HG02943 (cell line): Measurements from ENCODE around the gene GAPDH.
"Not testable (repeated sequence)": the region's sequence is repeated elsewhere in the genome, so short reads cannot be mapped to it uniquely, and the experiment has no call there.

Experiments
- ATAC-seq: cut with Tn5 transposase; IDR thresholded peaks from one replicate; pipeline ENCODE4 v1.9.1; 2021; ENCODE audit warnings: mild to moderate bottlenecking, low read depth, moderate library complexity; ENCODE audit not compliant: unreplicated experiment

The GAPDH gene

DNA sequence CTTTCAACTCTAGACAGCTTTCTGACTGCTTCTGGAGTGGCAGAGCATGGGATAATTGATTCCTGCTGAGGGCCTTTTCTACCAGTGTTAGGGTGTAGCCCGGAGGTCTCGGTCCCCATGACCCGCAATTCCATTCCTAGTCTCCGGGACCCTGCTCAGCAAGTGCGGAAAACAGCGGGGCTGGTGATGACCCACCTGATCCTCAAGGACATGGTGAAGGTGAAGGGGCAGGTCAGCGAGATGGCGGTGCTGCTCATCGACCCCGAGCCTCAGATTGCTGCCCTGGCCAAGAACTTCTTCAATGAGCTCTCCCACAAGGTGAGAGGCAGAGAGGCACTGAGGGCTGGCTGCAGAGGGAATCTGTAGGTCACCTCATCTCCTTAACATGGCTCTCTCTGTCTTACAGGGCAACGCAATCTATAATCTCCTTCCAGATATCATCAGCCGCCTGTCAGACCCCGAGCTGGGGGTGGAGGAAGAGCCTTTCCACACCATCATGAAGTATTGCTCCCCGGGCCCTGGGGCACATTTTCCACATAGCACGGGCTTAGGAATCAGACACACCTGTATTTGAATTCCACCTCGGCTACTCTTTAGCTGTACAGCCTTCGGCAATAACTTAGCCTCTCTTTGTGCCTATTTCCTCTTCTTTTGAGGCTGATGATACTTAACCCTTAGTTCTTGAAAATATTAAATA is 5.6 kb upstream of the GAPDH start:
- no peak for ATAC-seq

DNA sequence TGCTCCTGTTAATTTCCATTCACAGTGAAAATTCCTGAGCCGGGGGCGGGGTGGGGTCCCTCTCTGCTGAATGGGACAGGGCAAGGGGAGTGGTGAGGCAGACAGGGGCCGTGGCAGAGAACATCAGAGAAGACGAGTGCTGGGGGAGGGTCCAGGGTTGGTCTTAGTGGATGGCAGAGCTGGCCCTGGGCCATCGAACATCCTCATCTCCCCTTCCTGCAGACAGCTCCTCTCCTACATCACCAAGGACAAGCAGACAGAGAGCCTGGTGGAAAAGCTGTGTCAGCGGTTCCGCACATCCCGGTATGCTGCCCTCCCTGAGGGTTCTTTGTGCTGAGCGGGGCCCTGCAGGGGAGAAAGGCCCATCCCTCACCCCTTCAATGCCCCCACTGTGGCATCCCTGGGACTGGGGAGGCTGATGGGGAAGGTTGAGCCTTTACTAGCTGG is 5.0 kb upstream of the GAPDH start:
- ATAC-seq, result no peak

DNA sequence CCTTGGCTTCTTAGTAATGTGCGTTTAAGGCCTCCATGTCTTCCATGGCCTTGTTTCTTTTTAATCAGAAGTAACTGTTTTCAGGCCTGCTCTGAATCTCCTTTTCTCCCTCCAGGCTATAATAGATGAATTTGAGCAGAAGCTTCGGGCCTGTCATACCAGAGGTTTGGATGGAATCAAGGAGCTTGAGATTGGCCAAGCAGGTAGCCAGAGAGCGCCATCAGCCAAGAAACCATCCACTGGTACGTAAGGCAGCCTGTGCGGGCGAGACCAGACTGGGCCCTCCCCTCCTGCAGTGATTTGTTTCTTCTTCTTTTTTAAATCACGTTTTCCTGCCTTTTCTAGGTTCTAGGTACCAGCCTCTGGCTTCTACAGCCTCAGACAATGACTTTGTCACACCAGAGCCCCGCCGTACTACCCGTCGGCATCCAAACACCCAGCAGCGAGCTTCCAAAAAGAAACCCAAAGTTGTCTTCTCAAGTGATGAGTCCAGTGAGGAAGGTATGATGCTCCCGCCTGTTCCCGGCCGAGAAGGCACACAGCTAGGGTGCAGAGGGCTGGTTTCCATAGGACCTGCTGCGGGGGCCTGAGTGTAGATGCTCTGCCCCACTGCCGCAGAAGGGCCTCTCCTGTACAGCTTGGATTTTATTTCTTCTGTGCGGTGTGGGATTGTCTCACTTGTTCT is 3.6 kb upstream of the GAPDH start:
- no peak for ATAC-seq

DNA sequence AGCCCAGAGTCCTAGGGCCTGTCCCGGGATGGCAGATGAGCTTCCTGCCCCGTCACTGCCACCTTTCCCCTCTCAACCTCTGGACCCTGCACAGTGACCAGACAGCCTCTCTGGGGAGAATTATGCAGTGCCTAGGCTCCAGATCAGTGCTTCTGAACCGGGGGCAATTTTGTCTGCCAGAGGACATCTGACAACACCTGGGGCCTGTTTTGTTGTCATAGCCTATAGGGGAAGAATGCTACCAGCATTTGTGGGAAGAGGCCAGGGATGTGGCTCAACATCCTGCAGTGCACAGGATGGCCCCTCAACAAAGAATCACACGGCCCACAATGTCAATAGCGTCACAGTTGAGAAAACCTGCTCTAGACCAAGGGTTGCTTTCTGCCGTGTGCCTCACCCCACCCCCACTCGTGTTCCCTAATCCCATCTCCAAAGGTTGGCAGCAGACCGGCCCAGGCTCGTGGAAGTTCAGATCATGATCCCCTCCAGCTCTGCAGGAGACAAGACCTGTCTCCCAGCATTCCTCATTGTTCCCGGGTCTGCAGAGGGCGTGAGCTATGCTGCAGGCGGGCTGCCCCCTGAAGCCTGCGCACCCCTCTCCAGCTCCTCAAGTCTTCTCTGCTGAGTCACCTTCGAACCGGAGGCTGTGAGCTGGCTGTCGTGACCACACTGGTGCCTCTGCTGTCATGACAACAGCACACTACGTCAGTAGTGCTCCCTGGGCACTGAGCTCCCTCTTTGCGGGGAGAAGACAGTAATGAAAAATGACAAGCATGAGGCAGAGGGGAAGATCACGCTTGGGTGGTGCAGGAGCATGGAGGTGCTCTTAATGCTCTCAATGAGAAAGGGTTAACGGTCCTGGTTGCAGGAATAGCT is 2.0 kb upstream of the GAPDH start:
- no peak for ATAC-seq

DNA sequence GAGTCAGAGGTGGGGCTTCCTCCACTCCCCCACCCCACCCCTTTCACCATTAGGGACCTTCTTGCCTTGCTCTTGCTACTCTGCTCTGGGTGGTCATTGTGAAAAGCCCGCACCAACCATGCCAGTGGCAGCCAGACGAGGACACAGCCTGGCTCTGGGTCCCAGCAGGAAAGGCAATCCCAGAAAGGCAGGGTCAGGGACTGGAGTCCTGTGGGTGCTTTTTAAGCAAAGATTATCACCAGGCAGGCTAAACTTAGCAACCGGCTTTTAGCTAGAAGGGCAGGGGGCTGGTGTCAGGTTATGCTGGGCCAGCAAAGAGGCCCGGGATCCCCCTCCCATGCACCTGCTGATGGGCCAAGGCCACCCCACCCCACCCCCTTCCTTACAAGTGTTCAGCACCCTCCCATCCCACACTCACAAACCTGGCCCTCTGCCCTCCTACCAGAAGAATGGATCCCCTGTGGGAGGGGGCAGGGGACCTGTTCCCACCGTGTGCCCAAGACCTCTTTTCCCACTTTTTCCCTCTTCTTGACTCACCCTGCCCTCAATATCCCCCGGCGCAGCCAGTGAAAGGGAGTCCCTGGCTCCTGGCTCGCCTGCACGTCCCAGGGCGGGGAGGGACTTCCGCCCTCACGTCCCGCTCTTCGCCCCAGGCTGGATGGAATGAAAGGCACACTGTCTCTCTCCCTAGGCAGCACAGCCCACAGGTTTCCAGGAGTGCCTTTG is 1.2 kb upstream of the GAPDH start:
- ATAC-seq, result peak; percentile 18

DNA sequence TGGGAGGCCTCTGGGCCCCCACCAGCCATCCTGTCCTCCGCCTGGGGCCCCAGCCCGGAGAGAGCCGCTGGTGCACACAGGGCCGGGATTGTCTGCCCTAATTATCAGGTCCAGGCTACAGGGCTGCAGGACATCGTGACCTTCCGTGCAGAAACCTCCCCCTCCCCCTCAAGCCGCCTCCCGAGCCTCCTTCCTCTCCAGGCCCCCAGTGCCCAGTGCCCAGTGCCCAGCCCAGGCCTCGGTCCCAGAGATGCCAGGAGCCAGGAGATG is 729 bp upstream of the GAPDH start:
- ATAC-seq, result peak; percentile 2

DNA sequence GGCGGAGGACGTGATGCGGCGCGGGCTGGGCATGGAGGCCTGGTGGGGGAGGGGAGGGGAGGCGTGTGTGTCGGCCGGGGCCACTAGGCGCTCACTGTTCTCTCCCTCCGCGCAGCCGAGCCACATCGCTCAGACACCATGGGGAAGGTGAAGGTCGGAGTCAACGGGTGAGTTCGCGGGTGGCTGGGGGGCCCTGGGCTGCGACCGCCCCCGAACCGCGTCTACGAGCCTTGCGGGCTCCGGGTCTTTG is 303 bp downstream of the GAPDH start:
- no peak for ATAC-seq

DNA sequence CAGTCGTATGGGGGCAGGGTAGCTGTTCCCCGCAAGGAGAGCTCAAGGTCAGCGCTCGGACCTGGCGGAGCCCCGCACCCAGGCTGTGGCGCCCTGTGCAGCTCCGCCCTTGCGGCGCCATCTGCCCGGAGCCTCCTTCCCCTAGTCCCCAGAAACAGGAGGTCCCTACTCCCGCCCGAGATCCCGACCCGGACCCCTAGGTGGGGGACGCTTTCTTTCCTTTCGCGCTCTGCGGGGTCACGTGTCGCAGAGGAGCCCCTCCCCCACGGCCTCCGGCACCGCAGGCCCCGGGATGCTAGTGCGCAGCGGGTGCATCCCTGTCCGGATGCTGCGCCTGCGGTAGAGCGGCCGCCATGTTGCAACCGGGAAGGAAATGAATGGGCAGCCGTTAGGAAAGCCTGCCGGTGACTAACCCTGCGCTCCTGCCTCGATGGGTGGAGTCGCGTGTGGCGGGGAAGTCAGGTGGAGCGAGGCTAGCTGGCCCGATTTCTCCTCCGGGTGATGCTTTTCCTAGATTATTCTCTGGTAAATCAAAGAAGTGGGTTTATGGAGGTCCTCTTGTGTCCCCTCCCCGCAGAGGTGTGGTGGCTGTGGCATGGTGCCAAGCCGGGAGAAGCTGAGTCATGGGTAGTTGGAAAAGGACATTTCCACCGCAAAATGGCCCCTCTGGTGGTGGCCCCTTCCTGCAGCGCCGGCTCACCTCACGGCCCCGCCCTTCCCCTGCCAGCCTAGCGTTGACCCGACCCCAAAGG is 804 bp downstream of the GAPDH start:
- ATAC-seq, result peak; percentile 4

DNA sequence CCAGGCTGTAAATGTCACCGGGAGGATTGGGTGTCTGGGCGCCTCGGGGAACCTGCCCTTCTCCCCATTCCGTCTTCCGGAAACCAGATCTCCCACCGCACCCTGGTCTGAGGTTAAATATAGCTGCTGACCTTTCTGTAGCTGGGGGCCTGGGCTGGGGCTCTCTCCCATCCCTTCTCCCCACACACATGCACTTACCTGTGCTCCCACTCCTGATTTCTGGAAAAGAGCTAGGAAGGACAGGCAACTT is 1.3 kb downstream of the GAPDH start:
- ATAC-seq, result no peak

DNA sequence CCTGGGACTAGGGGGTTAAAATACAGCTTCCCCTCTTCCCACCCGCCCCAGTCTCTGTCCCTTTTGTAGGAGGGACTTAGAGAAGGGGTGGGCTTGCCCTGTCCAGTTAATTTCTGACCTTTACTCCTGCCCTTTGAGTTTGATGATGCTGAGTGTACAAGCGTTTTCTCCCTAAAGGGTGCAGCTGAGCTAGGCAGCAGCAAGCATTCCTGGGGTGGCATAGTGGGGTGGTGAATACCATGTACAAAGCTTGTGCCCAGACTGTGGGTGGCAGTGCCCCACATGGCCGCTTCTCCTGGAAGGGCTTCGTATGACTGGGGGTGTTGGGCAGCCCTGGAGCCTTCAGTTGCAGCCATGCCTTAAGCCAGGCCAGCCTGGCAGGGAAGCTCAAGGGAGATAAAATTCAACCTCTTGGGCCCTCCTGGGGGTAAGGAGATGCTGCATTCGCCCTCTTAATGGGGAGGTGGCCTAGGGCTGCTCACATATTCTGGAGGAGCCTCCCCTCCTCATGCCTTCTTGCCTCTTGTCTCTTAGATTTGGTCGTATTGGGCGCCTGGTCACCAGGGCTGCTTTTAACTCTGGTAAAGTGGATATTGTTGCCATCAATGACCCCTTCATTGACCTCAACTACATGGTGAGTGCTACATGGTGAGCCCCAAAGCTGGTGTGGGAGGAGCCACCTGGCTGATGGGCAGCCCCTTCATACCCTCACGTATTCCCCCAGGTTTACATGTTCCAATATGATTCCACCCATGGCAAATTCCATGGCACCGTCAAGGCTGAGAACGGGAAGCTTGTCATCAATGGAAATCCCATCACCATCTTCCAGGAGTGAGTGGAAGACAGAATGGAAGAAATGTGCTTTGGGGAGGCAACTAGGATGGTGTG is 1.9 kb downstream of the GAPDH start:
- no peak for ATAC-seq

DNA sequence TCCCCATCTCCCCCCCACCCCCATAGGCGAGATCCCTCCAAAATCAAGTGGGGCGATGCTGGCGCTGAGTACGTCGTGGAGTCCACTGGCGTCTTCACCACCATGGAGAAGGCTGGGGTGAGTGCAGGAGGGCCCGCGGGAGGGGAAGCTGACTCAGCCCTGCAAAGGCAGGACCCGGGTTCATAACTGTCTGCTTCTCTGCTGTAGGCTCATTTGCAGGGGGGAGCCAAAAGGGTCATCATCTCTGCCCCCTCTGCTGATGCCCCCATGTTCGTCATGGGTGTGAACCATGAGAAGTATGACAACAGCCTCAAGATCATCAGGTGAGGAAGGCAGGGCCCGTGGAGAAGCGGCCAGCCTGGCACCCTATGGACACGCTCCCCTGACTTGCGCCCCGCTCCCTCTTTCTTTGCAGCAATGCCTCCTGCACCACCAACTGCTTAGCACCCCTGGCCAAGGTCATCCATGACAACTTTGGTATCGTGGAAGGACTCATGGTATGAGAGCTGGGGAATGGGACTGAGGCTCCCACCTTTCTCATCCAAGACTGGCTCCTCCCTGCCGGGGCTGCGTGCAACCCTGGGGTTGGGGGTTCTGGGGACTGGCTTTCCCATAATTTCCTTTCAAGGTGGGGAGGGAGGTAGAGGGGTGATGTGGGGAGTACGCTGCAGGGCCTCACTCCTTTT is 2.7 kb downstream of the GAPDH start:
- no peak for ATAC-seq

DNA sequence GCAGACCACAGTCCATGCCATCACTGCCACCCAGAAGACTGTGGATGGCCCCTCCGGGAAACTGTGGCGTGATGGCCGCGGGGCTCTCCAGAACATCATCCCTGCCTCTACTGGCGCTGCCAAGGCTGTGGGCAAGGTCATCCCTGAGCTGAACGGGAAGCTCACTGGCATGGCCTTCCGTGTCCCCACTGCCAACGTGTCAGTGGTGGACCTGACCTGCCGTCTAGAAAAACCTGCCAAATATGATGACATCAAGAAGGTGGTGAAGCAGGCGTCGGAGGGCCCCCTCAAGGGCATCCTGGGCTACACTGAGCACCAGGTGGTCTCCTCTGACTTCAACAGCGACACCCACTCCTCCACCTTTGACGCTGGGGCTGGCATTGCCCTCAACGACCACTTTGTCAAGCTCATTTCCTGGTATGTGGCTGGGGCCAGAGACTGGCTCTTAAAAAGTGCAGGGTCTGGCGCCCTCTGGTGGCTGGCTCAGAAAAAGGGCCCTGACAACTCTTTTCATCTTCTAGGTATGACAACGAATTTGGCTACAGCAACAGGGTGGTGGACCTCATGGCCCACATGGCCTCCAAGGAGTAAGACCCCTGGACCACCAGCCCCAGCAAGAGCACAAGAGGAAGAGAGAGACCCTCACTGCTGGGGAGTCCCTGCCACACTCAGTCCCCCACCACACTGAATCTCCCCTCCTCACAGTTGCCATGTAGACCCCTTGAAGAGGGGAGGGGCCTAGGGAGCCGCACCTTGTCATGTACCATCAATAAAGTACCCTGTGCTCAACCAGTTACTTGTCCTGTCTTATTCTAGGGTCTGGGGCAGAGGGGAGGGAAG is 3.5 kb downstream of the GAPDH start:
- not testable (repeated sequence) for ATAC-seq

DNA sequence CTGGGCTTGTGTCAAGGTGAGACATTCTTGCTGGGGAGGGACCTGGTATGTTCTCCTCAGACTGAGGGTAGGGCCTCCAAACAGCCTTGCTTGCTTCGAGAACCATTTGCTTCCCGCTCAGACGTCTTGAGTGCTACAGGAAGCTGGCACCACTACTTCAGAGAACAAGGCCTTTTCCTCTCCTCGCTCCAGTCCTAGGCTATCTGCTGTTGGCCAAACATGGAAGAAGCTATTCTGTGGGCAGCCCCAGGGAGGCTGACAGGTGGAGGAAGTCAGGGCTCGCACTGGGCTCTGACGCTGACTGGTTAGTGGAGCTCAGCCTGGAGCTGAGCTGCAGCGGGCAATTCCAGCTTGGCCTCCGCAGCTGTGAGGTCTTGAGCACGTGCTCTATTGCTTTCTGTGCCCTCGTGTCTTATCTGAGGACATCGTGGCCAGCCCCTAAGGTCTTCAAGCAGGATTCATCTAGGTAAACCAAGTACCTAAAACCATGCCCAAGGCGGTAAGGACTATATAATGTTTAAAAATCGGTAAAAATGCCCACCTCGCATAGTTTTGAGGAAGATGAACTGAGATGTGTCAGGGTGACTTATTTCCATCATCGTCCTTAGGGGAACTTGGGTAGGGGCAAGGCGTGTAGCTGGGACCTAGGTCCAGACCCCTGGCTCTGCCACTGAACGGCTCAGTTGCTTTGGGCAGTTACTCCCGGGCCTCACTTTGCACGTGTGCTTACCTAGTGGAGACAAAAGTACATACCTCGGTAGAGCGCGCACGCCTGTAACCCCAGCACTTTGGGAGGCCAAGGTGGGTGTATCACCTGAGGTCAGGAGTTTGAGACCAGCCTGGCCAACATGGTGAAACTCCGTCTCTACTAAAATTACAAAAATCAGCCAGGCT is 4.3 kb downstream of the GAPDH start:
- no peak for ATAC-seq

DNA sequence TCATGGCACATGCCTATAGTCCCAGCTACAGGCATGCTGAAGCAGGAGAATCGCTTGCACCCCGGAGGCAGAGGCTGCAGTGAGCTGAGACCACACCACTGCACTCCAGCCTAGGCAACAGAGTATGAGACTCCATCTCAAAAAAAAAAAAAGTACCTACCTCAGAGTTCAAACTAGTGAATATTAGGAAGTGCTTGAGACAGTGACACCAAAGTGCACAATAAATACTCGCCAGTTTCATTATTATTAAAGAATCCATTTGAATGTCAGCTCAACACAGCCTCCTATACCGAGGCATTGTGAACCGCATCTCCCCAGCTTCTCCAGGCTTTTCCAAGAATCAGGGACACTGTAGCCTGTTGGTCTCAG is 5.0 kb downstream of the GAPDH start:
- ATAC-seq, result no peak

DNA sequence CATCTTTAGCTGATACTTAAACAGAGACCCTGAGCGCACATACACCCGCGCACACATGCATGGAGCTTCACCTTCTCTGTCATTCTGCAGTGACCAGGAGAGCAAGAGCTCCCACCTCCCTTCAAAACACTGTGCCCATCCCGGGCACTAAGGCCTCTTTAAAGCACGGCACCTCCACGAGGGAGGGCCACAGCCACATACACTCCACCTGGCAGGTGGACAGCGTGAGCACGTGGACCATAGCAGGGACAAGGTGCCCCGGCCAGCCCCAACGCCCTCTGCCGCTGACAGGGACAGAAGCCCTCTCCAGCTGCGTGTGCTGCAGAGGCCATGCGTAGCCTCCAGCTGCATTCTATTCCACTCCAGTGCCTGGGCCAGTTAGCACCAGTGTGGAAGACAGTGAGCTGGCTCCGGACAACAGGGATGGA is 5.4 kb downstream of the GAPDH start:
- ATAC-seq, result no peak

DNA sequence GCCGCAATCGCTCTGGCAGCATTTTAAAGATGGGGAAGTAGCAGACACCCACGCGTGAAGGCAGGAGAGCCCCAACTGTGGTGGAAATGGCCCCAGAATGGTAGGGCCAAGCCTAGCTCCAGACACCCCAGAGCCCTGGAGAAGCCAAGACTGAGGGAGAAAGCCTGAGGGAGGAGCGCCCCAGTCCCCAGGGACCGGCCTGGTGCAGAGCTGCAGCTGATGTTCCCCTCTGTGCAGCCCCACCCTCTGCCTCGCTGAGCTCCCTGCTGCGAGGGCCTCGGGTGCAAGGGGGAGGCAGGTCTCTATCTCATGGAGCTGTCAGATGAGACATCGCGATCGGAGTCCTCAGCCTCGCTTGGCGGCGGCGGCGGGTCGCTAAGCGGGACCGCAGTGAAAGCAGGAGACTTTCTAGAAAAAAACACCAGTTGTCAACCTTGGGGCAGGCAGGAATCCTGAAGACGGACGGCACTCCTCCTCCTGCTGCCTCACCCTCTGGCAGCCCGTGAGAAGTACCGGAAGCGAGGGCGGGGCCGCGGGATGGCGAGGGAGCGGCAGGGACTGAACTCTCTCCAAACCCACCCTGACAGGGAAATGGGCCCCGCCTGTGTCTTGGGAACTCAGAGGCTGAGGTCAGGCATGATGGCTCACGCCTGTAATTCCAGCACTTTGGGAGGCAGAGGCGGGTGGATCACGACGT is 6.0 kb downstream of the GAPDH start:
- no peak for ATAC-seq
